Renal cortex interstitium (tissue), 11 donors: ENCODE data around the gene SCGB1A1. TPM values are rescaled to one million over a fixed set of nuclear protein-coding genes. Genes with fewer than 3 reads are reported as not detected.
"Not testable (repeated sequence)": the region's sequence is repeated elsewhere in the genome, so short reads cannot be mapped to it uniquely, and the experiment has no call there.

ENCODE experiments used
- DNase-seq, 11 donors: peaks; one replicate each; pipeline ENCODE4 v3.0.0-alpha.2; 2013; ENCODE audit warnings: low read depth in 9 of 11, low spot score in 4 of 11; ENCODE audit errors: extremely low read depth in 1 of 11
- polyA plus RNA-seq, 3 donors: library from polyadenylated mRNA; unstranded; fragments of 120-200 nt; gene quantifications; one replicate each; pipeline ENCODE4 v1.2.1, GENCODE V29; 2013; ENCODE audit not compliant: insufficient read length in 3 of 3

Gene SCGB1A1
- polyA plus RNA-seq, 3 donors = not detected

GRCh38 chr11:62439785-62440602, 21.2 kb downstream of the SCGB1A1 start:
- no peak for DNase-seq

- DNase-seq = no peak
These were observed 24.8 kb downstream of the SCGB1A1 start for GRCh38 chr11:62443390-62444235.

GRCh38 chr11:62444236-62444833, 25.5 kb downstream of the SCGB1A1 start:
- DNase-seq = no peak

- DNase-seq = no peak
These were observed 26.0 kb downstream of the SCGB1A1 start for GRCh38 chr11:62444835-62445234.

- DNase-seq = peak in 2 of 11 donors; percentile 34 to 51
These were observed 26.5 kb downstream of the SCGB1A1 start for GRCh38 chr11:62445314-62445740.

GRCh38 chr11:62446091-62446490, 27.3 kb downstream of the SCGB1A1 start:
- no peak for DNase-seq

- DNase-seq = no peak
These were observed 30.6 kb downstream of the SCGB1A1 start for GRCh38 chr11:62449451-62449851.

GRCh38 chr11:62449912-62450311, 31.1 kb downstream of the SCGB1A1 start:
- not testable (repeated sequence) for DNase-seq

- no peak for DNase-seq
These were observed 31.9 kb downstream of the SCGB1A1 start for GRCh38 chr11:62450543-62451240.

GRCh38 chr11:62451241-62451621, 32.4 kb downstream of the SCGB1A1 start:
- no peak for DNase-seq

GRCh38 chr11:62452261-62452660, 33.4 kb downstream of the SCGB1A1 start:
- no peak for DNase-seq

GRCh38 chr11:62452839-62453468, 34.1 kb downstream of the SCGB1A1 start:
- no peak for DNase-seq

GRCh38 chr11:62456630-62457029, 37.8 kb downstream of the SCGB1A1 start:
- no peak for DNase-seq

GRCh38 chr11:62457478-62457877, 38.6 kb downstream of the SCGB1A1 start:
- no peak for DNase-seq

GRCh38 chr11:62458212-62459002, 39.6 kb downstream of the SCGB1A1 start:
- no peak for DNase-seq

GRCh38 chr11:62459080-62459479, 40.2 kb downstream of the SCGB1A1 start:
- DNase-seq = no peak

GRCh38 chr11:62461740-62462507, 43.1 kb downstream of the SCGB1A1 start:
- DNase-seq = no peak
